ENCODE results near the gene DLG2. TPM values are rescaled to one million over a fixed set of nuclear protein-coding genes. Genes with fewer than 3 reads are reported as not detected.

The DLG2 gene
- polyA plus RNA-seq, 1 experiment: 0.68 TPM

DNA sequence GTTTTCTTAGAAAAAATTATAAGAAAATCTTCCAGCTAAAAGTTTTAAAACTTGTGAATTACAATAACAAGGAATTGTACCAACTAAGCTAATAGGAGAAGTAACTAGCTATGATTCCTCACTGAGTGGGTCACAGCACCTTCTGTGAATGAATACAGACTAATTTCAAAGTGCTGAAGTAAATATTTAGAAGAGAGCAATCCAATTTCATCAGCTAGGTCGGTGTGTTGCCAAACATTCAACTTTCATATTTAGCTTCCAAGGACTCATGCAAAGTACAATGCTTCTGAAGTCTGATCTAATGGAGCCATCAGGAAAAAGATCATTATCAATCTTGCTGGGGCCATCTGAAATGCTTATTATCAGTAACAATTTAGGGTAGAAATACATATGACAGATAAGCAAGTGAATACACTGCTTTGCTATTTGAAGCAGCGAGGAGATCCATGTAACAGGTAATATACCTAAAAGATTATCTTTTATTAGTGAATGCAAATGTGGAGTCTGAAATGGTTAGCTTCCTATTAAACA is 1590.4 kb downstream of the DLG2 start:
- Histone ChIP-seq H3K4me3 (ENCODE audit: low read depth, low read length) (no peak overlapping the region), H3K27me3 (ENCODE audit: control insufficient read depth, insufficient read depth, low read length) (no peaks in the 10 kb centered on the region), H3K27ac (ENCODE audit: low read depth, low read length) (no peak overlapping the region), H3K9me3 (ENCODE audit: control insufficient read depth, insufficient read depth, low read length) (no peaks in the 10 kb centered on the region)
- TF ChIP-seq, protein P1, sequence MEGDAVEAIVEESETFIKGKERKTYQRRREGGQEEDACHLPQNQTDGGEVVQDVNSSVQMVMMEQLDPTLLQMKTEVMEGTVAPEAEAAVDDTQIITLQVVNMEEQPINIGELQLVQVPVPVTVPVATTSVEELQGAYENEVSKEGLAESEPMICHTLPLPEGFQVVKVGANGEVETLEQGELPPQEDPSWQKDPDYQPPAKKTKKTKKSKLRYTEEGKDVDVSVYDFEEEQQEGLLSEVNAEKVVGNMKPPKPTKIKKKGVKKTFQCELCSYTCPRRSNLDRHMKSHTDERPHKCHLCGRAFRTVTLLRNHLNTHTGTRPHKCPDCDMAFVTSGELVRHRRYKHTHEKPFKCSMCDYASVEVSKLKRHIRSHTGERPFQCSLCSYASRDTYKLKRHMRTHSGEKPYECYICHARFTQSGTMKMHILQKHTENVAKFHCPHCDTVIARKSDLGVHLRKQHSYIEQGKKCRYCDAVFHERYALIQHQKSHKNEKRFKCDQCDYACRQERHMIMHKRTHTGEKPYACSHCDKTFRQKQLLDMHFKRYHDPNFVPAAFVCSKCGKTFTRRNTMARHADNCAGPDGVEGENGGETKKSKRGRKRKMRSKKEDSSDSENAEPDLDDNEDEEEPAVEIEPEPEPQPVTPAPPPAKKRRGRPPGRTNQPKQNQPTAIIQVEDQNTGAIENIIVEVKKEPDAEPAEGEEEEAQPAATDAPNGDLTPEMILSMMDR (IDR thresholded peaks at IDR 0.05; ENCODE audit: low read depth, low read length): no peak
- CTCF ChIA-PET: interaction anchor here (0.9 to 1.3 kb wide), 2 partner anchors 209 to 347 kb away, joined by 3 to 4 read pairs; no protein-coding TSS in a partner anchor
- POLR2A ChIA-PET: no interaction called here
- no peak for DNase-seq (ENCODE audit: low read depth, low spot score)

DNA sequence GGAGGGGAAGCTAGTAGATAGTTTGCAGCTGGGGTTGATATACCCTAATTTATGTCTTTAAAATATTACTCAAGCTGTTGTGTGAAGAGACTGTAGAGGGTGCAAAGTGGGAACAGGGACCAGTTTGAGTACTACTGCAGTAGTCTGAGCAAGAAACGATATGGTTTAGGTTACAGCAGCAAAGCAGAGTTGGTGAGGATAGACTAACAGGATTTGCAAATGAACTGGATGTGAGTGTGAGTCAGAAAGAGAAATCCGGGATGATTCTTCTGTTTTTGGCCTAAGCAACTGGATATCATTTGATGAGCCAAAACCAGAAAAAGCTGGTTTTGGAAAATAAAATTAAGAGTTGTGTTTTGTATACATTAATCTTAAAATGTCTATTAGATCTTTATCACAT is 1591.5 kb downstream of the DLG2 start:
- Histone ChIP-seq H3K9me3 (ENCODE audit: control insufficient read depth, insufficient read depth, low read length) (no peaks in the 10 kb centered on the region), H3K4me3 (ENCODE audit: low read depth, low read length) (no peak overlapping the region), H3K27ac (ENCODE audit: low read depth, low read length) (no peak overlapping the region), H3K27me3 (ENCODE audit: control insufficient read depth, insufficient read depth, low read length) (no peaks in the 10 kb centered on the region)
- ChIA-PET POLR2A (no interaction called here), CTCF (interaction anchor here (0.9 kb wide), 1 partner anchor 208 kb away, joined by 4 read pairs; no protein-coding TSS in a partner anchor)
- TF ChIP-seq, protein P1 (IDR thresholded peaks at IDR 0.05; ENCODE audit: low read depth, low read length): no peak
- DNase-seq (ENCODE audit: low read depth, low spot score): no peak

DNA sequence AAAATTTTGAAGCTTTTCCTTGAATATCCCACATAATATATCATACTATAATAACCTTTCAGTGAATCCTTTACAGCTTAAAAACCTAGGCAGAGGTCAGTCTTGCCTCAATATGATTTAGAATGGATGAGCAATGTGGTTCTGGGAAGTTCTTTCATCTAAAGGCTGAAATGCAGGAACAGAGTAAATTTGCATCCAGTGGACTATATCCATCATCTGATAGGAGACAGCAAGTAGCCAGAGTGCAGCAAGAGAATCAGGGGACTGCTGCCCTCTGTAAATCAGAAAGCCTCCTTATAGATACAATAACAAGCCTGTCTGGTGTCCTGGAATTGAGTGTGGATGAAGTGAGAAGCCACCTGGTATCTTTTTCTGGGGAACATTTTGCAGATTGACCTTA is 1592.7 kb downstream of the DLG2 start:
- CTCF ChIA-PET: no interaction called here
- POLR2A ChIA-PET: no interaction called here
- no peak for DNase-seq (ENCODE audit: low read depth, low spot score)

DNA sequence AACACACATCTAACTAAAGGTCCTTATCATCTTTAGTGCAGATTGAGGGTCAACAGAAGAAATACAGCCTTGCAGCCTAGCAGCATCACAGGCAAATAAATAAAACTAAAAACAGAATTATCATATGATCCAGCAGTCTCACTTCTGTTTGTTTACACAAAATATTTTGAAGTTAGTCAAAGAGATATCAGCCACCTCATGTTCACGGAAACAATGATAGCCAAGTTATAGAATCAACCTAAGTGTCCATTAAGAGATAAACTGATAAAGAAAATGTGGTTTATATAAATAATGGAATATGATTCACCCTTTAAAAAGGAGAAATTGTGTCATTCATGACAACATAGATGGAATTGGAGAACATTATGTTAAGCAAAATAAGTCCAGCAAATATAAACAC is 1602.9 kb downstream of the DLG2 start:
- Histone ChIP-seq H3K27me3 (ENCODE audit: control insufficient read depth, insufficient read depth, low read length) (no peaks in the 10 kb centered on the region), H3K9me3 (ENCODE audit: control insufficient read depth, insufficient read depth, low read length) (no peaks in the 10 kb centered on the region), H3K4me3 (ENCODE audit: low read depth, low read length) (no peak overlapping the region), H3K27ac (ENCODE audit: low read depth, low read length) (no peak overlapping the region)
- TF ChIP-seq, protein P1 (IDR thresholded peaks at IDR 0.05; ENCODE audit: low read depth, low read length): no peak
- no peak for DNase-seq (ENCODE audit: low read depth, low spot score)
- ChIA-PET CTCF (no interaction called here), POLR2A (no interaction called here)

More for the DNA sequence above, 1592.7 kb downstream of the DLG2 start:
- Histone ChIP-seq H3K27ac (ENCODE audit: low read depth, low read length) (no peak overlapping the region), H3K4me3 (ENCODE audit: low read depth, low read length) (no peak overlapping the region), H3K9me3 (ENCODE audit: control insufficient read depth, insufficient read depth, low read length) (no peaks in the 10 kb centered on the region), H3K27me3 (ENCODE audit: control insufficient read depth, insufficient read depth, low read length) (no peaks in the 10 kb centered on the region)
- TF ChIP-seq, protein P1 (IDR thresholded peaks at IDR 0.05; ENCODE audit: low read depth, low read length): no peak

DNA sequence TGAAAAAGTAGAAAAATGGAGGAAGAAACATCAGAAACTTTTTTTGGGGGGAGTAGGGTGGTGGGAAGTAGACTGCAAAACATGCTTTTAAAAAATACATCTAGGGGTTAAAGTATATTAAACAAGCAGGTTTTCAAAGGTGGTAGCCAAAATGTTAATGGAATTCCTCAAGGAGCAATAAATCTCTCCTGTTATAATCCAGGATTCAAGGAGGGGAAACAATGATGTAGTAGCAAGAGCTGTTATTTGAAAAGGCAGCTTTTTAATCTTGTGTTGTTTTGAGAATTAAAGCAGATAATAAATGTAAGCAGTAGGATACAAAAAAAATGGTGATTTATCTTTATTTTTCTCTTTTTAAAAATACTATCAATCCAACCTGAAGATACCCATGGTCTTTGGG is 1604.4 kb downstream of the DLG2 start:
- CTCF ChIA-PET: no interaction called here
- POLR2A ChIA-PET: no interaction called here
- TF ChIP-seq, protein P1 (IDR thresholded peaks at IDR 0.05; ENCODE audit: low read depth, low read length): no peak

More for the DNA sequence above, 1604.4 kb downstream of the DLG2 start:
- Histone ChIP-seq H3K9me3 (ENCODE audit: control insufficient read depth, insufficient read depth, low read length) (no peaks in the 10 kb centered on the region), H3K27ac (ENCODE audit: low read depth, low read length) (no peak overlapping the region), H3K27me3 (ENCODE audit: control insufficient read depth, insufficient read depth, low read length) (no peaks in the 10 kb centered on the region), H3K4me3 (ENCODE audit: low read depth, low read length) (no peak overlapping the region)
- no peak for DNase-seq (ENCODE audit: low read depth, low spot score)
